Superior temporal gyrus (tissue), 1 donor: ENCODE measurements around the gene ST8SIA4.

Source experiments
- DNase-seq: peaks from one replicate; pipeline ENCODE4 v3.0.0-alpha.2; 2016; ENCODE audit errors: extremely low spot score

Gene ST8SIA4, protein sequence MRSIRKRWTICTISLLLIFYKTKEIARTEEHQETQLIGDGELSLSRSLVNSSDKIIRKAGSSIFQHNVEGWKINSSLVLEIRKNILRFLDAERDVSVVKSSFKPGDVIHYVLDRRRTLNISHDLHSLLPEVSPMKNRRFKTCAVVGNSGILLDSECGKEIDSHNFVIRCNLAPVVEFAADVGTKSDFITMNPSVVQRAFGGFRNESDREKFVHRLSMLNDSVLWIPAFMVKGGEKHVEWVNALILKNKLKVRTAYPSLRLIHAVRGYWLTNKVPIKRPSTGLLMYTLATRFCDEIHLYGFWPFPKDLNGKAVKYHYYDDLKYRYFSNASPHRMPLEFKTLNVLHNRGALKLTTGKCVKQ

DNA sequence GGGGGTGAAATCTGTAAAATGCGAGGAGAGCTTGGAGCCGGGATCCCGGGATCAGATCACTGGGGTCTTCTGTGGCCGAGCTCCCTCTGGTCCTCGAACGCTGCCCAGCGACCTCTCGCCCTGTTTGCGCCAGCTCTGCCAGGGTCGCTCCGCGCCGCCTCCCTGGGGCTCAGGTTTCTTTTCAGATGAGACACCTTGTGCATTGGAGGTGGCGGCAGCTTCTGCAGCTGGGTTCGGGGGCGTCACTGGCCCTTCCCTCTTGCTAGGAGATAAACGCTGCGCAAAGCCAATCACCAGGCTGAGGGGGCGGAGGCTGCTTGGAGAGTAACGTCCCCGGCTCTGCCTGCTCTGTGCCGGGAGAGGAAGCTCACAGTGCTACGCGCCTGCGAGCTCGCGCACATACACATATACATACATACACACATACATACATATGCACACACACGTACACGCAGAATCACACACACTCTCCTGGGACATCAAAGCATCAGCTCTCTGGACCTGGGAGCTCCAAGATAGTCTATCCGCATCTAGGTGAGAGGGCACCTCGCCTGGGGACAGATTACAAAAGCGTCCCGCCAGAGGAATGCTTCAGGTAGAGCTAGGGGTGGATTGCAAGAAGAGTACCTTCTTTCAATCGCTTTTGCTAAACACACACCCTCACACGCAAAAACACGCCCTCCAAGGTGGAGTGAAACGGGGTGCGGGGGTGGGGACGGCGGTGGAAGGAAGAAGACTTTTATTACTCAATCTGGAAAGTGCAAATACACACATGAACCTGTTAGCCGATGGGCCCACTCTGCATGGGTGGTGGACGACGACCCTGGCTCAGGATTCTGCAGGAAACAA, at the start of gene ST8SIA4:
TSS of gene ST8SIA4 (minus strand) at position 244 of the 849 bp plus-strand sequence. CDS start 327 bp downstream, outside the sequence.
- peak; percentile 72 for DNase-seq

DNA sequence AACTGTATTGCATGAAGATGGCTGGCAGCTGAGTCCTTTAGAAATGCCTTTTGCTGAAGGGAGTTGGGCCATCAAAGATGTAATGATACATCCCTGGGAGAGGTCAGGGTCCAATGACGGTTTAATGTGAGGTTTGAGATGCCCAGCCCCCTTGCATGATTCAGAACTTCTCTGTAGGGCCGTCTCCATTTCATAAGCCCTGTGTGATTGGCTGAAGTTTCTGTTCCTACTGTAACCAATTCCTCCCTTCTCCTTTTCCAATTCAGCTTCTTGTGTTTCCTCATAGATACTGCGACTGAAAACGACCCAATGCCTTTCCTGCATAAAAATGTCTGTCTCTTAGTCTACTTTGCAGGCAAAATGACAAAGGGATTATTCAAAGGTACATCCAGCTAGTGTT, 47.9 kb upstream of the ST8SIA4 start:
- no peak for DNase-seq

DNA sequence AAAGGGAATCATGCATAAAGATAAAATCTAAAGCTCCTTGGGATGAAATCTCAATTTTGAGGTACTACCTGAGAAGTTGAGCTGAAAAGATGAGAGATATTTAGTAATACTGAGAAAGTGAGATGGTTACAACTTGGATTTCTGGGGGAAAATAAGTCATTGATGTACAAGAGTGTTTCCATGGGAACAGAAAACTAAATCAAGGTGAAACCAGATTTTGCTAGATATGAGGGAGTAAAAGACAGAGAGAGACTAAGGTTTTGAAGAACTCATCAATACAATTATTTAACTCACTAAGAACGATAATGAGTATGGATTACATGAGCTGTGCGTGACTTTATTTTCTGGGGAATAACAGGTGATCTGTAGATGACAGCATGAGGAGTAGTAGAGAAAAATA, 10.2 kb upstream of the ST8SIA4 start:
- DNase-seq = no peak

DNA sequence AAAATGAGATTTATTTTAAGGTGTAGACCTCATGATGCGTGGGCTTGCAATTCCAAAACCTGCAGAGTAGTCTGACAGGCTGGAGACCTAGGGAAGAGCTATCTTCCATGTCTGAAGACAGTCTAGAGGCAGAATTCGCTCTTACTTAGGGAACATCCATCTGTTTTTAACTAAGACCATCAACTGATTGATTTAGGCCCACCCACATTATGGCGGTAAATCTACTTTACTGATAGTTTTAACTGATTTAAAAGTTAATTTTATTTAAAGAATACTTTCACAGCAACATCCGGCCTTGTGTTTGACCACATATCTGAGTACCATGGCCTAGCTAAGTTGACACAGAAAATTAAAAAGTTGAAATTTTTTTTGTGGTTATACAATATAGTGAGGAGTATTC, 6.0 kb upstream of the ST8SIA4 start:
- no peak for DNase-seq

DNA sequence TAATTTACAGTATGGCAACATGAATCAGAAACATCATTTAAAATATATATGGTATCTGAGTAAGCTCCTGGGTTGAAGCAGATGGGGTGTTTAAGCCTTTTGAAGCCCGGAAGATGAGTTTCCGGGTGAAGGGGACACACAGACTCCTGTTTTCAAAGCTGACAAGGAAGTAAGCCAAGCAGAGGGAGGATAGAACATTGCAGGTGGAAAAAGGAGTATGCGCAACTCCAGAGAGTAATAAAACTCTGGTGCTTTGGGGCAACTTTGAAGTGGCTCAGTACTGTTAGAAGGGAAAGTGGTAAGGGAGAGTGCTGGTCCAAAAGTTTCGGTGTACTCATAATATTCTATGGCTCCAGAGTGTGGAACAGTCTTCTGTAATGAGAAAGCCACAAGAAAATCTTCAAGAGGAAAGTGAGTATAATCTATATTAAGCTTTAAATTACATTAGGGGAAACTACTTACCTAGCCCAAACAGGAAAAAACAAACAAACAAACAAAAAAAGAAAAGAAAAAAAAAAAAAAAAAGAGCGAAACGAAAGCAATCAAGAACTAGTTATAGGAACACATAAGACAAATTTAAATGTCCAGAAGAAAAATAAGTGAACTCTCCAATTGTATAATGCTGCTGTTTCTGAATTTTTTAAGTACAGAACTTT, 2.3 kb upstream of the ST8SIA4 start:
- DNase-seq = no peak

DNA sequence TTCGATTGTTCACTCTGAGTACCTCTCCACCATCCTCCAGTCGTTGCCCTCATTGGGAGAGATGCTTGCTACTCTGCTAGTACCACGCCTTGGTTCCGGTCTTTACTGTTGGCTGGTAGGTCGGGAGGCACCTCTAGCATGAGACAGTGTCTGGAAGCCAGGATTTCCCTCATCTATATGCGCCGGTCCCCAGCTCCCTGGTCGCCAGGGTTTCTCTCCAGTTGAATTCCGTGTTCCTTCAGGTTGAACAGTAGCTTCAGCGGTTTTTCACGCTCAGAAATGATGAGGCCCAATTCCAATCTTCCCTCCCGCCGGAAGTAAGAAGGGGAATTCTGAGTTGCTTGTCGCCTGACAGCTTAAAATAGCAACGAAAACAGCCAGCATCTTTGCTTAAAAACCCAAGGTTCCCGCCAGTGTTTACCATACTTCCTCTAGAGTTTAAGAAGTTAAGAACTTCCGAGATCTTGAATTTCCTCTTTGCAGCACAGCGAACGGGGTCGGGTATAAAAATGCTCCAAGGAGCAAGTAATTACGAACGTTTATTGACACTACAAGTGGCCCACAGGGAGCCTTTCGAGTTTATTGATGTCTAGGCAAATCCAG, 1.3 kb upstream of the ST8SIA4 start:
- DNase-seq = peak; percentile 24

DNA sequence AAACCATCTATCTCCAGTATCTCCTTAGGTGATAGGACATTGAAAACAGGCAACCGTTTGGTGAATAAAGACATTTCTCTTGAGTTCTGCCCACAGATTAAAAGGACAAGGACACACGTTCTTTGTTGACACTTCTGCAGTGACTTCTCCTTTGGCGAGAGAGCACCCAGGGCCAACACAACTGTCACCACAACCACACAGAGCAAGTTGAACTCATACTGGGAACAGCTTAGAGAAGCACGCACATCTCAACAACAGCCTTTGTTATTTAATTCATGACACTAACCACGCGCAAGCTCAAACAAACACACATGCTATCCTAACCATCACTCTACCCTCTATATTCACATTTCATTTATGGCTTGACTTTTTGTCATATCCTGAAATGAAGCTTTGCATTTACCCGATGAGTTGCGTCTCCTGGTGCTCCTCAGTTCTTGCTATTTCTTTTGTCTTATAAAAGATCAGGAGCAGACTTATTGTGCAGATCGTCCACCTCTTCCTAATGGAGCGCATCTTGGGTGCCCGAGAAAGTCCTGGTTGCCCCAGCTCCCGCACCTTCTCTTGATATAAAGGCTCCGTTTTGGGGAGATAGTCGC, 543 bp downstream of the ST8SIA4 start:
- peak; percentile 43 for DNase-seq

DNA sequence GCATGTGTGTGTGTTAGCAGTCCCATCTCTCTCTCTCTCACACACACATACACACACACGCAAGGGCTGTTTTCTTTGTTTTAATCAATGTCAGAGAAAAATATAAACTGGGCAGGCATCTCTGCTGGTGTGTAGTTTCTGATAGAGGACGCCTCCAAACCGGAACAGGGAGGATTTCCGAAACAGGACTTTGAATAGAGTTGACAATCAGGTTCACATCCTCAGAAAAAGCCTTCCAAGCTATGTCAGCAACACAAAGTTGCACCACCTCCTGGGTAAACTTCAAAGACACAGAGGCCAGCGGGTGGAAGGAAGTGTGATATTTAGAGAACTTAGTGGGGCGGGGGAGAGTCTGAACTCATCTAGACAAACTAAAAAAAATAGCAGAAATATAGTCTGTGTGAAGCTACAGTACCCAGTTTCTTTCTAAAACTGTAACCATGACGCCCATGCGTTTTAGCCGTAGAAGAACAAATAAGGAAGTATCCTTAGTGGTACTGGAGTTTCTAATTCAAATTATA, 1.2 kb downstream of the ST8SIA4 start:
- no peak for DNase-seq

DNA sequence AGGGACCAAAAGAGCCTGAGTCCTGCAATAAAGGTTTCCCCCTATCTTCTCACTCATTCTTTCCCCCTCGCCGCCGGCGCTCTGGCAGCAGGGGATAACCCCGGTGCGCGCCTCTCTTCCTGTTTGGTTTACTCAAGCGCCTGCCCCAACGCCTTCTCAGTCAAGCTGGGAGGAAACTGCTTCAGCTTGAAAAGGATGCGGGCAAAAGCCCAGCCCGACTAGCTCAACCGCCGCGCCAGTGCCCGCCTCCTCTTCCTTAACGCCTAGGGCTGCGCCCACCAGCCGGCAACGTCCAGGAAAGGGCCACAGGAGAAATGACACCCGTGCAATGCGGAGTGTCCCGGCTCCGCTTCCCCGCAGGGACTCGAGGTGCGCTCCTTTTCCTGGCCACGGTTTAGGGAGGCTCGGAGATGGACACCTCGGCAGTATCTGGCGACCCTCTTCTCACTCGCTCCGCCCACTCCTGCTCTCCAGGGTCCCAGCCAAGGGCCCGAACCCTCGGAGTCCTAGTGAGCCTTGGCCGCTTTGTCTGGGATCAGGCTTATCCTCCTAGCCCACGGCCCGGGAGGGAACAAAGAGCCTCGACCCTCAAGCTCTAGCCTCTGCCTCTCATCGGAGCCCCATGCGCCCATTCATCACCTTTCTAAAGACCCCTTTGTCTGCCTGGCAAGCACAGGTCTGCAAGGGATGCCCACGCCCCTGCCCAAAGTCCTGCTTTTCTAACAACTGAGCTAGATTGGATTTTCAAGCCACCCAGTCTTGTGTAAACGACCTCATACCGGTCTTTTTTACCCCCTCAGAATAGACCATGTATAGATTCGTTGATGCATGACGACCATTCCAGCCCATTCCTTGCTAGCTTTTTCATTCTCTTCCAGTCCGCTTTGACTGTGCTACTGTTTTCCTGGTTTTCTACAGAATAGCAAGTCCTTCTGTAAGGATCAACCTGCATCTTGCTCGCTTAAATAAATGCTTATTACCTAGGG, 2.0 kb downstream of the ST8SIA4 start:
- DNase-seq = no peak

DNA sequence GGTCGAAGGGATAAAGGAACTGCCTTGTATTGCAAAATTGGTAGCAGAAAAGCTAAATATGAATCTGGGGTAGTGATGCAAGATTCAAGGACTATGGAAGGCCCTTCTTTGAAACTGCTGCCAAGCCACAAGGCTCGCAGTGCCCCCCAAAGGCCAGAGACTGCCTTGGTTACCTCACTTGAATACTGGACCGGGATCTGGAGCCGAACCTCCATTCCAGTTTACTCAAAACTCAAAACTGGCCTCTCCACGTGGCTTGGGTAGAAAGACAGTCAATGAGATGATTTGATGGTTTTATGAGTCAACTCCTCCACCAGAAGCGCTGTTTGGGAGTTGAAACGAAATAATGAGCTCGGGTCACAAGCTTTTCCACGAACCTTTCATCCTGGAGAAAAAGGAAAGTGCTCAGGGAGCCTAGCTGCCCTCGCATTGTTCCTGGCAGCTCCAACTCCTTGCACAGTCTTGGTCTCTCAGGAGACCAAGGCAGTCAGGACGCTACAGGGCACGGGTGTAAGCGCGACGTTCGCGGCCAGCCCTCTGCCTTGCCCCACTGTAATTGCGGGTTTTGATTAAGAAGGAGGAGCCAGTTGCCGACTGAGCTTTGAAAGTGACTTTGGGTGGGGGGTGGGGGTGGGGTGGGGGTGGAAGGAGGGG, 2.8 kb downstream of the ST8SIA4 start:
- DNase-seq = no peak

DNA sequence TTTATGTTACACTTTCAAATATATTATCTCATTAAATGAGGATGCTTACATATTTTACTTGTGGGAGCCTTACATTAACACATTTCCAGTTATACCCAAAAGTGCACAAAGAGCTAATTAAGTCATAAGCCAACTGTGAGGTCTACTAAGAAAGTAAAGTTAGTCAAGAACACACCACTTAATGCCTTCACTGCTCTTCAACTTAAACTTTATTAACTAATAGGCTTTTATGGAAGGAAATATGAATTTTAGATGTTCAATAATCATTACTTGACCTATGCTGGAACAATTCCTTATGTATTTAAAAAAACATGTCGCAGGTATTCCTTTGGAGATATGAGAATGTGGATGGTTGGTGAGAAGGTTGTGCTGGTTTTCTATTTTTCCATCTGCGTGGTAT, 3.4 kb downstream of the ST8SIA4 start:
- no peak for DNase-seq

DNA sequence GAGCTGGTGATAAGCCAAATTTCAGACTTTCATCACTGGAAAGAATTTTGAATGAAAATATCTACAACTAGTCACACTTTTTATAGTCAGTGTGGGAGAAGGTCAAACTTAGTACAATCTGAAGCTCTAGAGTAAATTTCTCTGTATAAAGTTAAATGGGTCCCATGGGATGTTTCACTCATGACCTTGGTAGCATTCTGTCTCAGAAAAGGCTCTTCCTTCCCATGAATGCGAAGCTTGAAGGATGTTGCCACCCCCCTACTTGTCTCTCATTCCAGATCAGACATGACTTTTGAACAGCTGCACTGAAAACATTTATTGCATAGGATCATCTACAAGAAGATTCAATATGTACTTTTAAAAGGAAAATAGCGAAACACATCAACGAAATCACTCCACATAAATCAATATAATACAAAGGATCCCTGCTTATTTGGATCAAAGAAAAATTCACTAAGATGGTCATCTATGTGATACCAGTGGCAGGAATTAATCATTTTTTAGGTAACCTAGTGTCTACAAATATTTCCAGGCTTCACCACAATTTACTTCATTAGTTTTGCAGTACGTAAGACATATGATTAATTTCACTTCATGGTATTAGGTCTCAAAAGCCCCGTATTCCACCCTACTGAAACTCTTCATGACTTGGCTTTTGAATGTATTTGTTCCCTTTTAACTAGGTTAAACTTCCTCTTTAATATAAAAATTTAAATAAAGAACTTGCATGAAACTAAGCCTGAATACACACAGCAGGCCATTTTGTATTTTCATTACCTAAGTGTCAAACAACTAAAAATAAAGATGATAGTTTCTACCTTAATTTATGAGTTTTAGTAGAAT, 4.4 kb downstream of the ST8SIA4 start:
- DNase-seq = no peak

DNA sequence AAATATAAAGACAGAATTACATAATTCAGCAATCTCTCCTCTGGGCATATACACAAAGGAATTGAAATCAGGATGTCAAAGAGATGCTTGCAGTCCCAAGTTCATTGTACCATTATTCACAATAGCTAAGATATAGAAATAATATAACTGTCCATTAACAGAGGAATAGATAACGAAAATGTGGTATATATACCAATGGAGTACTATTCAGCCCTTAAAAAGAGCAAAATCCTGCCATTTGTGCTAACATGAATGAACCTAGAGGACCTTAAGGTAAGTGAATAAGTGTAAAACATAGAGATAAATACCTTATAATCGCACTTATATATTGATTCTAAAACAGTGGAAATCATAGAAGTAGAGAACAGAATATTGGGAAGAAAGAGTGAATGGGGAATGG, 7.0 kb downstream of the ST8SIA4 start:
- no peak for DNase-seq

DNA sequence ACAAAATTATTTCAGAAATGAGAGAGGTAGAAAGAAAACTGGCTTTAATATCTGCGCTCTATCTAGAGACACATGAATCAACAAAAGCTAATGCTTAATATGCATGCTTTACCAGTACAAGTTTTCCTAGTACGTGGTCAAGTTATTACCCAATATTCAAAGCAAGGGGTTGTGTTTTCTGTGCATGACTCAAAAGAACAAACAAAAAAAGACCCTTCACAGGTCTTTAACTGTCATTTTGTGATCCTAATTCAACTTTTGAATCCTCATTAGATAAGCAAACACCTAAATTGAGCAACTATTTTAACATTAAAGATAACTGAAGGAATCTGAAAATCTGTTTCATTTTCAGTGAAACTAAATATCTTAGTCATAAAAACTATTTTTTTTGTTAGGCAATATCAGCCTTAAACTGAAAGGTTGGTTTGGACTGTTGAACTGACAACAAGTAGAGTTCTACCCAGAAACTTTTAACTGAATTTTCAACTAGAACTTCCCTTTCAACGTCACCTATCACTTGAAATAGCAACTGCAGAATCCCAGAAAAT, 12.5 kb downstream of the ST8SIA4 start:
- DNase-seq = no peak

DNA sequence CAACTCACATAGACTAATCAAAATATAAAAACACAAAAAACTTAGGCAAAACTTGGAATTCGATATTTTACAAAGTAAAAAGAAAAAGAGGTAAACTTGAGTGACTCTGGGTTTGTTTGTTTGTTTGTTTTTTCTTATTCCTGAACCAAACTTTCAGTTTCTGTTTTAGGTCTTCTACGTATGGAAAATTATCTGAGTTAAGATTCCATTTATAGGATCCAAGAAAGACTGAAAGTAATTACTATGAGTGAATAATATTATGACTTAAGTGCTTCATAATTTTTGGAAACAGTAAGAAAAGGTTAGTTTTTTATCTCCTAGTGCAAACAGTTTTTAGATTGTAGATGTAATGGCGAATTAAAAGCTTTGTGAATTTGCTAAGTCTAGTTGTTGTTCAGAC, 13.2 kb downstream of the ST8SIA4 start:
- no peak for DNase-seq

DNA sequence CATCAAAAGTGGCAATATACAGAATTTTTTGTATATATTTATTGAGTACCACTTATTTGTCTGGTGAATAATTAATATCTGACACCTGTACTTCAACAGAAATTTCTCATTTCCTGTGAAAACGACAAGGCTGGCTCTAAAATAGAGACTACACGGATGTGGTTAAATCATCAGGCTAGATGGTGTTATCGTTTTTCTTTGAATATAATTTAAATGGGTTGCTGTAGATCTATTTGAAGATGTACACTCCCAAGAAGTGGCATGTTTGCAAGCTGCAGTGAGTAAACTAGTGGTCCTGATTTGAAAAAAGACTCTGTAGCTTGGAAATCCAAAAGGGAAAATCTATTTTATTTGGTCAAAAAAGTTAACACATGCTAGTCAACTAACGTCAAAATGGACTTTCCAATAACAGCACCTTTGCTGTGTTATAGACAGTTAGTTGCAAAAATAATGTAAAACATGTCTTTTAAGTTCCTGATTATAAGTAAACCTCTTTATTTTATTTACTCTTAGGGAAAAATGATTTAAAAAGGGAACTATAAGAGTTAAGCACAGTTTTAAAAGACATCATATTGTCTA, 13.8 kb downstream of the ST8SIA4 start:
- no peak for DNase-seq

DNA sequence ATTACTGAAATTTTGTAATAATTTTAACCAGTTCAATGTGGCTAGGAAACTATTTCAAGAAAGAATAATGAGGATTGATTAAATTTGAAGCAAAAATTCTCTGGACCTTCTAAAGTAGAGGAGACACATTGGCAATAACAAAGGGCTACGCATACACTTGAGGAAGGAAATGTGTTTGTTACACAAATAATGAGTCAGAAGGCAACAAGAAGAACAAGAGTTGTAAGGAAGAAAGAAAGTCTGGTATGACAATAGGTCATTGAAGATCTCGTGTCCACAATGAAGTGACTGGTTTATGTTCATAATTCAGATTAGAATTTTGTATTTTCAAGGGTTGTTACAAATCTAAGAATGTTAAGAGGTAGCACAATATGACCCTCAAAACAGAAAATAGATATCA, 25.8 kb downstream of the ST8SIA4 start:
- DNase-seq = no peak
